Sigmoid colon (tissue), 4 donors: ENCODE data around the gene UPF2.

Source experiments
- CTCF ChIP-seq, 4 experiments: fragments of 450-650 bp in 3 of 4; fragments of 200-600 bp in 1 of 4; IDR thresholded peaks; one replicate each; pipeline ENCODE4 v1.5.1; 2016 to 2019; ENCODE audit warnings: antibody characterized with exemption in 4 of 4, mild to moderate bottlenecking in 3 of 4, moderate library complexity in 2 of 4
- EP300 ChIP-seq, 4 donors: sonication (generic); formaldehyde crosslinking; IDR thresholded peaks; one replicate each; pipeline ENCODE4 v1.6.1; 2017; ENCODE audit warnings: antibody characterized with exemption in 4 of 4
- POLR2A ChIP-seq, 2 donors: fragments of 450-650 bp; IDR thresholded peaks; one replicate each; pipeline ENCODE4 v1.6.1; 2016; ENCODE audit warnings: antibody characterized with exemption in 2 of 2, mild to moderate bottlenecking in 2 of 2, moderate library complexity in 2 of 2
- POLR2AphosphoS5 ChIP-seq, 4 donors: sonication (generic); formaldehyde crosslinking; IDR thresholded peaks; one replicate each; pipeline ENCODE4 v1.6.1; 2017; ENCODE audit warnings: antibody characterized with exemption in 4 of 4

DNA sequence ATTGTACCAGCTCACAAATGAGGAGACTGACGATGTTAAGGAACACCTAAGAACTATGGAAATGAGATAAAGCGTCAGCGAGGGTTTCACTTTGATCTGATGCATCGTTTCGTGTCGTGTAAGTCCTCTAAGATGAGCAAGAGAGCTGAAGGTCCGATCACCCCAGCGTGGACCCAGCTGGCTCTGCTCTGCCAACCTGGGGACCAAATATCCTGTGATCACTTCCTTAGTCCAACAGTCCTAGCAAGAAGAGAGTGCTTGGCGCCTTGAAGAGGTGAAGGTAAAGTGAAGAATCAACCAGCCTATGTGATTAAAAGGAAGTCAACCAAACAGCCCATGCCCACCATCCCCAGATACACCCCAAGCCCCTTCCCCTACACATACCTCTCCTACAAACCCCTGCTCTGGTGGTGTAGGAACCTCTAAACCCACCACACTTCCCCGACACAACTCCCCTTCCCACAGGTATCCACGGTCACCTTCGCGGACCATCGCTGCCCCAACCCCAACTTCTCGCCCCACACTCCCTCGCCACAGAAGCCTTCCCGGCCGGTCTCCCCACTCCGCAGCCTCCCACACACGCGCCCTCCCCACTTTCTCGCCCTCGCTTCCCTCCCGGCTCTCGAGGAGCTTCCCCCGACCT, 722 bp downstream of the UPF2 start:
- TF ChIP-seq CTCF (IDR thresholded peaks at IDR 0.05) (no peak), POLR2A (IDR thresholded peaks at IDR 0.05) (no peak), EP300 (IDR thresholded peaks at IDR 0.05) (no peak), POLR2AphosphoS5 (IDR thresholded peaks at IDR 0.05) (no peak)
